HEK293 (cell line): ENCODE results near the gene PLEKHA4.

Source experiments
- GFI1B ChIP-seq: fragments of 450-650 bp; formaldehyde crosslinking; IDR thresholded peaks from 2 replicates; pipeline ENCODE4 v1.5.1; 2016; ENCODE audit warnings: missing biosample characterization, missing genetic modification characterization
- GLIS2 ChIP-seq: fragments of 450-650 bp; formaldehyde crosslinking; IDR thresholded peaks from 2 replicates; pipeline ENCODE4 v1.5.1; 2016; ENCODE audit warnings: missing biosample characterization, missing genetic modification characterization
- HOXA7 ChIP-seq: sonication (generic); formaldehyde crosslinking; IDR thresholded peaks from 2 replicates; pipeline ENCODE4 v1.8.1; 2022; ENCODE audit warnings: missing genetic modification reagents, borderline replicate concordance
- IKZF3 ChIP-seq: fragments of 450-650 bp; IDR thresholded peaks from 2 replicates; pipeline ENCODE4 v1.5.0; 2018; ENCODE audit warnings: missing biosample characterization, mild to moderate bottlenecking, missing genetic modification characterization, moderate library complexity
- KLF1 ChIP-seq: fragments of 450-650 bp; formaldehyde crosslinking; IDR thresholded peaks from 2 replicates; pipeline ENCODE4 v1.5.1; 2016; ENCODE audit warnings: missing biosample characterization, missing genetic modification characterization
- KLF10 ChIP-seq: fragments of 450-650 bp; IDR thresholded peaks from 2 replicates; pipeline ENCODE4 v1.5.1; 2018; ENCODE audit warnings: missing biosample characterization, mild to moderate bottlenecking, missing genetic modification characterization
- KLF7 ChIP-seq: fragments of 450-650 bp; formaldehyde crosslinking; IDR thresholded peaks from 2 replicates; pipeline ENCODE4 v1.5.1; 2016; ENCODE audit warnings: missing biosample characterization, missing genetic modification characterization, borderline replicate concordance
- KLF8 ChIP-seq: fragments of 450-650 bp; formaldehyde crosslinking; IDR thresholded peaks from 2 replicates; pipeline ENCODE4 v1.5.1; 2016; ENCODE audit warnings: missing biosample characterization, missing genetic modification characterization
- MZF1 ChIP-seq: fragments of 450-650 bp; formaldehyde crosslinking; IDR thresholded peaks from 2 replicates; pipeline ENCODE4 v1.5.1; 2017; ENCODE audit warnings: missing biosample characterization, missing genetic modification characterization, borderline replicate concordance
- SP2 ChIP-seq: fragments of 450-650 bp; formaldehyde crosslinking; IDR thresholded peaks from 2 replicates; pipeline ENCODE4 v1.5.1; 2016; ENCODE audit warnings: missing biosample characterization, missing genetic modification characterization
- SP3 ChIP-seq: fragments of 450-650 bp; formaldehyde crosslinking; IDR thresholded peaks from 2 replicates; pipeline ENCODE4 v1.5.1; 2016; ENCODE audit warnings: missing biosample characterization, missing genetic modification characterization
- WT1 ChIP-seq: fragments of 450-650 bp; formaldehyde crosslinking; IDR thresholded peaks from 2 replicates; pipeline ENCODE4 v1.5.1; 2016; ENCODE audit warnings: missing biosample characterization, missing genetic modification characterization
- ZBTB11 ChIP-seq: fragments of 450-650 bp; formaldehyde crosslinking; conservative IDR thresholded peaks from 2 replicates; pipeline ENCODE4 v1.5.1; 2016; ENCODE audit warnings: low read depth, missing biosample characterization, missing genetic modification characterization
- ZBTB17 ChIP-seq: fragments of 450-650 bp; formaldehyde crosslinking; IDR thresholded peaks from 2 replicates; pipeline ENCODE4 v1.5.1; 2016; ENCODE audit warnings: missing biosample characterization, missing genetic modification characterization
- ZBTB20 ChIP-seq: fragments of 450-650 bp; formaldehyde crosslinking; IDR thresholded peaks from 2 replicates; pipeline ENCODE4 v1.5.1; 2016; ENCODE audit warnings: missing biosample characterization, missing genetic modification characterization
- ZEB2 ChIP-seq: fragments of 450-650 bp; formaldehyde crosslinking; IDR thresholded peaks from 2 replicates; pipeline ENCODE4 v1.5.1; 2016; ENCODE audit warnings: missing biosample characterization, missing genetic modification characterization
- ZFHX2 ChIP-seq: fragments of 450-650 bp; formaldehyde crosslinking; conservative IDR thresholded peaks from 2 replicates; pipeline ENCODE4 v1.5.1; 2016; ENCODE audit warnings: missing biosample characterization, missing genetic modification characterization
- ZFP69B ChIP-seq: fragments of 450-650 bp; formaldehyde crosslinking; IDR thresholded peaks from 2 replicates; pipeline ENCODE4 v1.5.1; 2016; ENCODE audit warnings: missing biosample characterization, missing genetic modification characterization
- ZNF121 ChIP-seq: fragments of 450-650 bp; formaldehyde crosslinking; IDR thresholded peaks from 2 replicates; pipeline ENCODE4 v1.5.1; 2016; ENCODE audit warnings: missing biosample characterization, missing genetic modification characterization
- ZNF248 ChIP-seq: fragments of 450-650 bp; formaldehyde crosslinking; IDR thresholded peaks from 2 replicates; pipeline ENCODE4 v1.5.1; 2017; ENCODE audit warnings: missing biosample characterization, missing genetic modification characterization
- ZNF324 ChIP-seq: fragments of 450-650 bp; formaldehyde crosslinking; IDR thresholded peaks from 2 replicates; pipeline ENCODE4 v1.5.1; 2016; ENCODE audit warnings: missing biosample characterization, missing genetic modification characterization
- ZNF335 ChIP-seq: fragments of 450-650 bp; formaldehyde crosslinking; conservative IDR thresholded peaks from 2 replicates; pipeline ENCODE4 v1.5.1; 2016; ENCODE audit warnings: missing biosample characterization, missing genetic modification characterization
- ZNF416 ChIP-seq: fragments of 450-650 bp; formaldehyde crosslinking; IDR thresholded peaks from 2 replicates; pipeline ENCODE4 v1.5.1; 2016; ENCODE audit warnings: missing biosample characterization, missing genetic modification characterization
- ZNF529 ChIP-seq: fragments of 450-650 bp; formaldehyde crosslinking; IDR thresholded peaks from 2 replicates; pipeline ENCODE4 v1.5.1; 2017; ENCODE audit warnings: missing genetic modification characterization, missing biosample characterization; ENCODE audit not compliant: insufficient replicate concordance
- ZNF560 ChIP-seq: fragments of 450-650 bp; formaldehyde crosslinking; IDR thresholded peaks from 2 replicates; pipeline ENCODE4 v1.5.1; 2017; ENCODE audit warnings: missing biosample characterization, missing genetic modification characterization, borderline replicate concordance
- ZNF610 ChIP-seq: fragments of 450-650 bp; formaldehyde crosslinking; IDR thresholded peaks from 2 replicates; pipeline ENCODE4 v1.5.1; 2016; ENCODE audit warnings: missing biosample characterization, missing genetic modification characterization, borderline replicate concordance
- ZNF701 ChIP-seq: fragments of 450-650 bp; formaldehyde crosslinking; IDR thresholded peaks from 2 replicates; pipeline ENCODE4 v1.5.1; 2016; ENCODE audit warnings: missing biosample characterization, missing genetic modification characterization
- ZNF76 ChIP-seq: fragments of 450-650 bp; formaldehyde crosslinking; IDR thresholded peaks from 2 replicates; pipeline ENCODE4; 2016; ENCODE audit warnings: low read depth, missing biosample characterization, missing genetic modification characterization, borderline replicate concordance
- TF ChIP-seq, protein P1 (sequence below): fragments of 450-650 bp; formaldehyde crosslinking; IDR thresholded peaks from 2 replicates; pipeline ENCODE4 v1.5.1; 2016; ENCODE audit warnings: missing biosample characterization, missing genetic modification characterization
- TF ChIP-seq, protein P2 (sequence below): fragments of 450-650 bp; formaldehyde crosslinking; optimal IDR thresholded peaks from 2 replicates; pipeline ENCODE3; 2016; ENCODE audit warnings: missing biosample characterization, mild to moderate bottlenecking, missing genetic modification characterization
- TF ChIP-seq, protein P3 (sequence below): fragments of 450-650 bp; formaldehyde crosslinking; IDR thresholded peaks from 2 replicates; pipeline ENCODE4 v1.5.1; 2016; ENCODE audit warnings: missing biosample characterization, missing genetic modification characterization

PLEKHA4 gene

DNA sequence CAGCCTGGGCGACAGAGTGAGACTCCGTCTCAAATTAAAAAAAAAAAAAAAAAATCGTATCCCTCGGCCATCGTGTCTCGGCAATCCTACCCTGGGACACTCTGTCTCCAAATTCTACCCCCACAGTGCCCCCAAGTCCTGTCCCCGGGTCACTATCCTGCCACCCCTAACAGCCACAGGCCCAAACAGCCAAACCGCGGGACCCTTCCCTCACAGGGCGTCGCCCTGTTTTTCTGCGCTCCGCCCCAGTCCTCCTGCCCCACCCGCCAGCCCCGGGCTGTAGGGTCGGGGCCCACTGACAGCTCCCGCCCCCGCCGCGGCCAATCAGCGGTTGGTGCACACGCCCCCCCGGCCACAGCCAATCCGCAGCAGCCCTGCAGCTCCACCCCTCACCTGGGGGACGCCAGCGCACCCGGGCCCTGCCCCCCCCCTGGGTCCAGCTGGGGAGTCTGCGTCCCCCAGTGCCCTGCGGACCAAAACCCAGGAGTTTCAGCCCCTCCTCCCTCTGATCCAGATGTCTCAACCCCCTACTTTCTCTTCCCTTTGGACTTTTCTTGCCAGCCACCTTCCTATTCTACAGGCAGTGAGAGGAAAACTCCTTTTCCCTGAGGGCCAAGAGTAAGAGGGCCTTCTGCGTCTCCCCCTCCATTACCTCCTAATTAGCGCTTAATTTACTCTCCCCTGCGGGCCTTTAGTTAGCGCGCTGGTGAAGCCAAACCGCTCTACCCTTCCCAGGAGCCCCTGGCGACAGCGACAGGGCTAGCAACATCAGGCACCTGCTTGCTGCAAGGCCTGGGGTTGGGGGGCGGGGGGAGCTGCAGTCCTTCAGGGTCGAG lies 56.1 kb downstream of the PLEKHA4 start (continued):
- TF ChIP-seq MZF1 (tag by site-specific recombination) (0 out of 2 replicates have a peak, but pooled peaks have one; percentile 33), ZNF121 (0 out of 2 replicates have a peak, but pooled peaks have one; percentile 47), HOXA7 (CRISPR knock-in tag) (no peak), GLIS2 (tag by site-specific recombination) (peak; percentile 98), ZNF529 (tag by site-specific recombination) (no peak), ZFP69B (tag by site-specific recombination) (peak; percentile 100), IKZF3 (peak; percentile 45), ZBTB20 (tag by site-specific recombination) (peak; percentile 76), ZNF560 (no peak), SP3 (tag by site-specific recombination) (peak; percentile 94), ZEB2 (tag by site-specific recombination) (peak; percentile 39; the same call in 1 of the 2 replicates), ZNF701 (tag by site-specific recombination) (no peak), KLF7 (tag by site-specific recombination) (peak; percentile 98), KLF1 (tag by site-specific recombination) (peak; percentile 99), ZFHX2 (tag by site-specific recombination) (peak; percentile 66), ZBTB17 (tag by site-specific recombination) (peak; percentile 98), ZNF248 (no peak), ZNF416 (tag by site-specific recombination) (no peak), ZNF76 (tag by site-specific recombination) (peak; percentile 40; the same call in 1 of the 2 replicates), ZNF335 (tag by site-specific recombination) (peak; percentile 99), GFI1B (no peak), ZNF610 (tag by site-specific recombination) (no peak), WT1 (tag by site-specific recombination) (peak; percentile 42), KLF10 (tag by site-specific recombination) (peak; percentile 99), ZNF324 (0 out of 2 replicates have a peak, but pooled peaks have one; percentile 25), SP2 (peak; percentile 95), KLF8 (tag by site-specific recombination) (peak; percentile 87), ZBTB11 (peak; percentile 24)
- TF ChIP-seq, protein P1, sequence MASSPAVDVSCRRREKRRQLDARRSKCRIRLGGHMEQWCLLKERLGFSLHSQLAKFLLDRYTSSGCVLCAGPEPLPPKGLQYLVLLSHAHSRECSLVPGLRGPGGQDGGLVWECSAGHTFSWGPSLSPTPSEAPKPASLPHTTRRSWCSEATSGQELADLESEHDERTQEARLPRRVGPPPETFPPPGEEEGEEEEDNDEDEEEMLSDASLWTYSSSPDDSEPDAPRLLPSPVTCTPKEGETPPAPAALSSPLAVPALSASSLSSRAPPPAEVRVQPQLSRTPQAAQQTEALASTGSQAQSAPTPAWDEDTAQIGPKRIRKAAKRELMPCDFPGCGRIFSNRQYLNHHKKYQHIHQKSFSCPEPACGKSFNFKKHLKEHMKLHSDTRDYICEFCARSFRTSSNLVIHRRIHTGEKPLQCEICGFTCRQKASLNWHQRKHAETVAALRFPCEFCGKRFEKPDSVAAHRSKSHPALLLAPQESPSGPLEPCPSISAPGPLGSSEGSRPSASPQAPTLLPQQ (tag by site-specific recombination), result peak; percentile 100
- TF ChIP-seq, protein P2, sequence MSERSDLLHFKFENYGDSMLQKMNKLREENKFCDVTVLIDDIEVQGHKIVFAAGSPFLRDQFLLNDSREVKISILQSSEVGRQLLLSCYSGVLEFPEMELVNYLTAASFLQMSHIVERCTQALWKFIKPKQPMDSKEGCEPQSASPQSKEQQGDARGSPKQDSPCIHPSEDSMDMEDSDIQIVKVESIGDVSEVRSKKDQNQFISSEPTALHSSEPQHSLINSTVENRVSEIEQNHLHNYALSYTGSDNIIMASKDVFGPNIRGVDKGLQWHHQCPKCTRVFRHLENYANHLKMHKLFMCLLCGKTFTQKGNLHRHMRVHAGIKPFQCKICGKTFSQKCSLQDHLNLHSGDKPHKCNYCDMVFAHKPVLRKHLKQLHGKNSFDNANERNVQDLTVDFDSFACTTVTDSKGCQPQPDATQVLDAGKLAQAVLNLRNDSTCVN (tag by site-specific recombination), result peak; percentile 37
- TF ChIP-seq, protein P3, sequence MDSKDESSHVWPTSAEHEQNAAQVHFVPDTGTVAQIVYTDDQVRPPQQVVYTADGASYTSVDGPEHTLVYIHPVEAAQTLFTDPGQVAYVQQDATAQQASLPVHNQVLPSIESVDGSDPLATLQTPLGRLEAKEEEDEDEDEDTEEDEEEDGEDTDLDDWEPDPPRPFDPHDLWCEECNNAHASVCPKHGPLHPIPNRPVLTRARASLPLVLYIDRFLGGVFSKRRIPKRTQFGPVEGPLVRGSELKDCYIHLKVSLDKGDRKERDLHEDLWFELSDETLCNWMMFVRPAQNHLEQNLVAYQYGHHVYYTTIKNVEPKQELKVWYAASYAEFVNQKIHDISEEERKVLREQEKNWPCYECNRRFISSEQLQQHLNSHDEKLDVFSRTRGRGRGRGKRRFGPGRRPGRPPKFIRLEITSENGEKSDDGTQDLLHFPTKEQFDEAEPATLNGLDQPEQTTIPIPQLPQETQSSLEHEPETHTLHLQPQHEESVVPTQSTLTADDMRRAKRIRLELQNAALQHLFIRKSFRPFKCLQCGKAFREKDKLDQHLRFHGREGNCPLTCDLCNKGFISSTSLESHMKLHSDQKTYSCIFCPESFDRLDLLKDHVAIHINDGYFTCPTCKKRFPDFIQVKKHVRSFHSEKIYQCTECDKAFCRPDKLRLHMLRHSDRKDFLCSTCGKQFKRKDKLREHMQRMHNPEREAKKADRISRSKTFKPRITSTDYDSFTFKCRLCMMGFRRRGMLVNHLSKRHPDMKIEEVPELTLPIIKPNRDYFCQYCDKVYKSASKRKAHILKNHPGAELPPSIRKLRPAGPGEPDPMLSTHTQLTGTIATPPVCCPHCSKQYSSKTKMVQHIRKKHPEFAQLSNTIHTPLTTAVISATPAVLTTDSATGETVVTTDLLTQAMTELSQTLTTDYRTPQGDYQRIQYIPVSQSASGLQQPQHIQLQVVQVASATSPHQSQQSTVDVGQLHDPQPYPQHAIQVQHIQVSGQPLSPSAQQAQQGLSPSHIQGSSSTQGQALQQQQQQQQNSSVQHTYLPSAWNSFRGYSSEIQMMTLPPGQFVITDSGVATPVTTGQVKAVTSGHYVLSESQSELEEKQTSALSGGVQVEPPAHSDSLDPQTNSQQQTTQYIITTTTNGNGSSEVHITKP (tag by site-specific recombination), result peak; percentile 98
